Adrenal gland (tissue), 12 donors: ENCODE results near the gene HDLBP. TPM values are rescaled to one million over a fixed set of nuclear protein-coding genes. Genes with fewer than 3 reads are reported as not detected.
"Not testable (repeated sequence)": the region's sequence is repeated elsewhere in the genome, so short reads cannot be mapped to it uniquely, and the experiment has no call there.

Source experiments
- DNase-seq, 7 donors: peaks; one replicate each; pipeline ENCODE4 v3.0.0-alpha.2; 2019 to 2020
- H3K27ac ChIP-seq, 5 donors: fragments of 200-600 bp; sonication (generic) in 4 of 5; 1 replicate in 3 of 5; 2 replicates in 2 of 5; pipeline versions ENCODE4 v1.5.1 to v1.8.0; 2016 to 2020; ENCODE audit warnings: mild to moderate bottlenecking in 1 of 5
- H3K27me3 ChIP-seq: fragments of 200-600 bp; 2 replicates; pipeline ENCODE4 v1.8.0; 2021
- H3K36me3 ChIP-seq, 2 donors: fragments of 200-600 bp; replicated peaks in 1 of 2; 1 replicate in 1 of 2; 2 replicates in 1 of 2; pipeline versions ENCODE4 v1.5.1 to v1.8.0; 2018 to 2022
- H3K4me1 ChIP-seq, 2 donors: fragments of 200-600 bp; replicated peaks in 1 of 2; 1 replicate in 1 of 2; 2 replicates in 1 of 2; pipeline versions ENCODE4 v1.5.1 to v1.8.0; 2018 to 2021
- H3K4me3 ChIP-seq, 4 donors: fragments of 200-600 bp; sonication (generic) in 3 of 4; one replicate each; pipeline ENCODE4 v1.5.1; 2016 to 2018
- H3K9me3 ChIP-seq, 3 donors: fragments of 200-600 bp; sonication (generic) in 1 of 3; replicated peaks in 1 of 3; 1 replicate in 2 of 3; 2 replicates in 1 of 3; pipeline versions ENCODE4 v1.5.1 to v1.8.0; 2016 to 2021
- CTCF ChIP-seq, 6 experiments: fragments of 450-650 bp in 4 of 6; fragments of 200-600 bp in 2 of 6; sonication (generic) in 1 of 6; IDR thresholded peaks; 1 replicate in 5 of 6; 2 replicates in 1 of 6; pipeline versions ENCODE4 v1.5.1 to v1.8.0; 2016 to 2021; ENCODE audit warnings: antibody characterized with exemption in 6 of 6, mild to moderate bottlenecking in 2 of 6, moderate library complexity in 1 of 6
- POLR2A ChIP-seq, 2 donors: fragments of 450-650 bp; IDR thresholded peaks; one replicate each; pipeline ENCODE4 v1.6.1; 2017; ENCODE audit warnings: antibody characterized with exemption in 2 of 2, mild to moderate bottlenecking in 2 of 2, moderate library complexity in 1 of 2
- WGBS, 4 donors: extraction: QIAGEN DNeasy Blood & Tissue Kit in 2 of 4; methylation state at CpG; one replicate each; pipeline versions ENCODE4 v1.1.5 to v1.1.7; 2013 to 2017; 5-methylcytosine and 5-hydroxymethylcytosine counted together
- intact Hi-C, 2 donors: fragments of 100-400 bp; cut with DNase I; formaldehyde crosslinking; loops; one replicate each; pipeline versions ENCODE4 v1.14.1 to v1.15.0; 2022 to 2023
- polyA plus RNA-seq, 3 donors: library from polyadenylated mRNA; stranded (reverse); fragments of 200-250 nt in 2 of 3; fragments of 350-450 nt in 1 of 3; fragmentation: Illumina TruSeq in 1 of 3; extraction: RNeasy Lipid Tissue Mini Kit (QIAGEN cat#74804) in 1 of 3; gene quantifications; one replicate each; pipeline ENCODE4 v1.2.3, GENCODE V29; 2013 to 2014
- total RNA-seq, 9 donors: library from RNA; depleted of rRNA in 4 of 9; stranded (reverse); fragments of >200 nt in 4 of 9; fragments of 120-200 nt in 1 of 9; fragmentation: NEBNext Ultra II Directional in 1 of 9; extraction: Animal tissue kit (Norgen Biotek cat#: 25700) in 1 of 9; gene quantifications; one replicate each; pipeline versions ENCODE4 v1.1.0 to v1.2.4, GENCODE V29; 2013 to 2023
- donor health status: healthy with polysubstance abuse.
- donor health status: Bipolar disorder and iron deficiency.
- donor health status: DM: yes; HTN: yes; CAD: no.
- donor health status: DM: no; HTN: no; CAD: no.
- donor health status: DM: no; HTN: no; CAD: no.
- donor health status: DM: yes; HTN: yes; CAD: no.

Gene HDLBP
- total and polyA plus RNA-seq, 12 donors, result 295 to 880 (median 454) TPM

- TF ChIP-seq POLR2A (IDR thresholded peaks at IDR 0.05), result no peak
- TF ChIP-seq CTCF (IDR thresholded peaks at IDR 0.05), result no peak
- Histone ChIP-seq H3K4me1 (no peaks in the 10 kb centered on the region), H3K27me3 (no peaks in the 10 kb centered on the region), H3K27ac (no peak overlapping the region), H3K4me3 (no peak overlapping the region), H3K9me3 (no peaks in the 10 kb centered on the region), H3K36me3 (no peaks in the 10 kb centered on the region)
- intact Hi-C loops, result no loop called here
- no peak for DNase-seq
- 86 to 90% (median 88%) methylated on average over 6 of the region's 6 CpGs for WGBS, 4 donors
These were observed 117.5 kb downstream of the HDLBP start for GRCh38 chr2:241197947-241198346.

- H3K9me3 ChIP-seq, intact Hi-C loops, DNase-seq, H3K27ac ChIP-seq, H3K4me1 ChIP-seq, H3K27me3 ChIP-seq, H3K36me3 ChIP-seq, H3K4me3 ChIP-seq: not testable (repeated sequence)
- 92 to 98% (median 96%) methylated on average over 10 to 14 of the region's 14 CpGs for WGBS, 4 donors
These were observed 118.2 kb downstream of the HDLBP start for GRCh38 chr2:241197246-241197645.

- no peak for DNase-seq
- intact Hi-C loops, result no loop called here
- Histone ChIP-seq H3K4me3 (no peak overlapping the region), H3K36me3 (no peaks in the 10 kb centered on the region), H3K4me1 (no peaks in the 10 kb centered on the region), H3K9me3 (no peaks in the 10 kb centered on the region), H3K27ac (no peak overlapping the region), H3K27me3 (no peaks in the 10 kb centered on the region)
- 88 to 95% (median 90%) methylated on average over 7 to 18 of the region's 18 CpGs for WGBS, 4 donors
- TF ChIP-seq POLR2A (IDR thresholded peaks at IDR 0.05), result no peak
- TF ChIP-seq CTCF (IDR thresholded peaks at IDR 0.05), result no peak
These were observed 119.9 kb downstream of the HDLBP start for GRCh38 chr2:241195506-241196130.

GRCh38 chr2:241194811-241195210, 120.7 kb downstream of the HDLBP start:
- no peak overlapping the region for H3K27ac ChIP-seq
- H3K36me3 ChIP-seq, result no peaks in the 10 kb centered on the region
- no peak for DNase-seq
- no peak overlapping the region for H3K4me3 ChIP-seq
- no peaks in the 10 kb centered on the region for H3K27me3 ChIP-seq
- H3K4me1 ChIP-seq, result no peaks in the 10 kb centered on the region
- H3K9me3 ChIP-seq, result no peaks in the 10 kb centered on the region
- 73 to 83% (median 77%) methylated on average over 9 of the region's 9 CpGs for WGBS, 4 donors
- TF ChIP-seq CTCF (IDR thresholded peaks at IDR 0.05), result no peak
- no peak for TF ChIP-seq POLR2A (IDR thresholded peaks at IDR 0.05)
- intact Hi-C loops, result no loop called here

- Histone ChIP-seq H3K4me1 (no peaks in the 10 kb centered on the region), H3K27ac (no peak overlapping the region), H3K36me3 (no peaks in the 10 kb centered on the region), H3K27me3 (no peaks in the 10 kb centered on the region), H3K4me3 (no peak overlapping the region), H3K9me3 (no peaks in the 10 kb centered on the region)
- intact Hi-C loops, result no loop called here
- DNase-seq, result no peak
- 79 to 89% (median 85%) methylated on average over 8 of the region's 8 CpGs for WGBS, 4 donors
- TF ChIP-seq CTCF (IDR thresholded peaks at IDR 0.05), result no peak
- TF ChIP-seq POLR2A (IDR thresholded peaks at IDR 0.05), result no peak
These were observed 122.2 kb downstream of the HDLBP start for GRCh38 chr2:241193271-241193670.
